GM18505 (cell line): ENCODE measurements around the gene CCR1.
"Not testable (repeated sequence)": the region's sequence is repeated elsewhere in the genome, so short reads cannot be mapped to it uniquely, and the experiment has no call there.

ENCODE experiments used
- ATAC-seq: cut with Tn5 transposase; IDR thresholded peaks from one replicate; pipeline ENCODE4 v1.9.1; 2021; ENCODE audit not compliant: unreplicated experiment
- POLR2A ChIP-seq: IDR thresholded peaks from 4 replicates; pipeline ENCODE4 v1.6.1; 2011; ENCODE audit warnings: borderline replicate concordance; ENCODE audit not compliant: insufficient read depth, insufficient read length; ENCODE audit errors: extremely low read depth

Gene CCR1

DNA sequence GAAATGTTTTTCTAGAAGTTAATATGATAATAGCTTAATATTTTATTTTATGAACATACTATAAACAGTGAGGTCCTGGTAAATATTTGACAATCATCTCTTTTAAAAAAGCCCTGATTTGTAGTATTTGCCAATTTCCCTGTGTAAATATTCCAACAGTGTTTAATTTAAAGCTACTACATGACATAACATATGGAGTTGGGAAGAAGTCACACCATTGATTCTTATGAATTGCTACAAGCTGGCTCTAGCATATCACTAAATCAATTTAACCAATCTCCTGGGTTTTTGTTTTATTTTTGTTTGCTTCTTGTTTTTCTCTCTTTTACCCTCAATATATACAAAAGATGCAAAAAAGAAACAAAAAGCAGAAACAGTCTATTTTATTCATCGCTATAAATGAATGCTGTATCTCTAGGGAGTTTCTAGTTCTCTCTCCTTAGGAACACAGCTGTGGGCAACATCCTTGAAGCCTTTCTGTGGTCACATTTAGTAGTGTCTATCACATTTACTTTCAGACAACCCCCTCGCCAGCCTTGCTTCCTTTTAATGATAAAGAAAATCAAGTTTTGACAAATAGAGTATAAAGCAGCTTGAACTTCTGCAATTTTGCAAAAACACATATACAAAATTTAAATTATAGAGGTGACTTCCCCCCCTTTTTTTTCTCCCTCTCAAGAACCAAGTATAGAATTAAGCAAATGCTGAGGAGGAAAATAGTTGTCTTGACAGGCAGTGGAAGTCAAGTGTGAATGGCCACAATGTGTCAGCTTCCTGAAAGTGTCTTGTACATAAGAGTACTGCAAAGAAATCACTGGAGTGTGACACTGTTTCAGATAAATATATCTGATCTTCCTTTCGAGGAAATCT is 21.4 kb downstream of the CCR1 start:
- TF ChIP-seq POLR2A = no peak
- ATAC-seq = peak; percentile 75

DNA sequence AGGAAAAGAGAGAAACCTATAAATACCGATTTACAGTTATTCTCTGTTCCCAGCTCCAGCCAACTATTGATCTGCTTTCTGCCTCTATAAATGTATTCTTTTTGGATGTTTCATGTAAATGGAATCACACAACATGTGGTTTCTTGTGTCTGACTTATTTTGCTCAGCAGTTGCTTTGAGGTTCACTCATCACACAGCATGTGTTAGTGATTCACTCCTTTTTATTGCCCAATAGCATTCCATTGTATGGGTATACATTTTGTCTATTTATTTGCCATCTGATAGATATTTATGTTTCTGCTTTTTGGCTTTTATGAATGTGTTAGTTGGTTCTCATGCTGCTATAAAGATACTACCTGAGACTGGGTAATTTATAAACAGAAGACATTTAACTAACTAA is 23.6 kb downstream of the CCR1 start:
- no peak for TF ChIP-seq POLR2A
- ATAC-seq = no peak

DNA sequence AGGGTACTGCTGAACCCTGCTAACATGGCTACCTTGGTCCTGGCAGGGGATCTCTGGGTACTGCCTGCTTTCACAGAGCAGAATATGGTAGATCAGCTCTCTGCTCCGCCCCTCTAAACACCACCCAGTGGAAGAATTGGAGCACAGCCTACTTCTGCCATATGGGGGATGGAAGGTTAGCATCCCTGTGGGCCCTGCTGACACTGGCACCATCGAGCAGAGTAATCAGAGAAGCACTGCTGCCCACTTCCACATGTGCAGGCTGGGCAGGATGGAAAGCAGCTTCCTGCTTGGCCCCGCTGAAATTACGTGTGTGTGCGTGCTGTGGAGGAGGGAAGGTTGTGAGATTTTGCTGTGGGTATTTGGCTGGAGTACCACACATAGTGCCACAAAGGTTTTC is 24.8 kb downstream of the CCR1 start:
- ATAC-seq = no peak
- no peak for TF ChIP-seq POLR2A

GRCh38 chr3:46168583-46169345 is 39.3 kb downstream of the CCR1 start:
- no peak for ATAC-seq
- TF ChIP-seq POLR2A = no peak

DNA sequence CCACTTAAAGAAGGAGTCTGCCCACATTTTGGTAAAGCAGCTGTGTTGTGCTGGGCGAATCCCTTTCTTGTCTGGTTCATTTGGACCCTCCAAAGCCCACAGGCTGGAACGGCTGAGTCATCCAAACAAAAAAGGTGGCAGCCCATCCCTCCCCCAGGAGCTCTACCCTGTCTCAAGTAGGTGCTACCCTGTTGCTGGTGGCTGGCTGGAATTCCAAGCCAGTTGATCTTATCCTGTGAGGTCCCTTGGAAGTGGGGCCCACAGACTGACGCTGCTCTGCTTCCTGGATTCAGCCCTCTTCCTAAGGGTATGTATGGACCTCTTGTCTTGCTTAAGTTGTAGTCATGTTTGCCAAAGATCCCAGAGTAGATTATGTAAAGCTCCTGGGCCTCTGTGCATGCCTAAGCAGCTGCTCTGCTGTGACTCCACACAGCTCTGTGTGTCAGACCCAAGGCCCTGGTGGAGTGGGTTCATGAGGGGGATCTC is 44.5 kb downstream of the CCR1 start:
- no peak for TF ChIP-seq POLR2A
- no peak for ATAC-seq

DNA sequence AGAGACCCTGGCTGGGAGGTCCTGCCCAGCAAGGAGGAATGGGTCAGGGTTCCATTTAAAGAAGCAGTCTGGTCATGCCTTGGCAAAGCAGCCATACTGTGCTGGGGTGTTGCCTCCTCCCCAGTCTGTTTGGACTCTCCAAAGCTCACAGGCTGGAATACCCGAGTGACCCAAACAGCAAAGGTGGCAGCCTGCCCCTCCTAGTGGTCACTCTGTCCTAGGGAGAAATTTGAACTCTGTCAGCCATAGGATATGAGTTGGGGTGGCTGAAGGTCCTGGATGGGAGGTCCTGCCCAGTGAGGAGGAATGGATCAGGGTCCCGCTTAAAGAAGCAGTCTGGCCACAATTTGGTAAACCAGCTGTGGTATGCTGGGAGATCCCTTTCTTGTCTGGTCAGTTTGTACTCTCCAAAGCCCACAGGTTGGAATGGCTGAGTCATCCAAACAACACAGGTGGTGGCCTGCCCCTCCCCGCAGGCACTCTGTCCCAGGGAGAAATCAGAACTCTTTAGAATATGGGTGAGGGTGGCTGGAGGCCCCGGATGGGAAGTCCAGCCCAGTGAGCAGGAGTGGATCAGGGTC is 45.0 kb downstream of the CCR1 start:
- ATAC-seq = no peak
- no peak for TF ChIP-seq POLR2A

- not testable (repeated sequence) for ATAC-seq
These were observed 50.4 kb downstream of the CCR1 start for GRCh38 chr3:46157685-46158084.

DNA sequence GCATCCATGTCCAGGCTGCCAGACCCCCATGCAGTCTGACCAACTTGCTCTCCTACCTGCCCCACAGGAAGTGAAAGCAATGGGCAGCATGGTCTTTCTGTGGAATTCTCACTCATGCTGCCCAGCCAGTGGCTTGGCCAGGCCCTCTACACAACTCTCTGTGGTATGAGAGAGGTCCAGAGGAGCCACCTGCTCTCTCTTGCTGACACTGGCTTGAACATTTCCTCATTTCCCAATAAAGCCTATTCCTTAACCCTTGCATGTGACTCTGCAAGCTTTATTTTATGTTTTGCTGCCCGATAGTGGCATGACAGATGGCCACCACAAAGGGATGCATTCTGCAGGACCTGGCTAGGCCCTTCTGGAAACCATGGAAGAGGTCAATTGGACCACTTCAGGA is 53.8 kb downstream of the CCR1 start:
- no peak for ATAC-seq
- no peak for TF ChIP-seq POLR2A
